OCI-LY7 (cell line): Measurements from ENCODE around the gene NCF4. TPM values are rescaled to one million over a fixed set of nuclear protein-coding genes. Genes with fewer than 3 reads are reported as not detected.
A peak's percentile ranks its signal among the peaks of the same experiment; 100 is the strongest.

Source experiments
- BruUV-seq: library from RNA; stranded (reverse); fragments of 400-500 nt; replicated peaks from 2 replicates; lab custom pipeline; 2021; lab: Mats Ljungman, UMichigan
- CTCF ChIA-PET: fragments of 300-600 bp; sonication (Branson Sonifier 250); formaldehyde crosslinking; loops from one replicate; lab custom pipeline; 2022; ENCODE audit warnings: antibody characterized with exemption; ENCODE audit not compliant: unreplicated experiment; lab: Charles Lee
- POLR2A ChIA-PET: fragments of 300-600 bp; sonication (Branson Sonifier 250); formaldehyde crosslinking; loops from one replicate; lab custom pipeline; 2022; ENCODE audit warnings: antibody characterized with exemption; lab: Charles Lee
- DNase-seq: peaks from one replicate; pipeline ENCODE4 v3.0.0-alpha.2; 2015; ENCODE audit warnings: low spot score
- H2AFZ ChIP-seq: fragments of 200-600 bp; sonication (generic), shearing (Covaris generic); 2 replicates; pipeline ENCODE4 v1.6.1; 2014; ENCODE audit warnings: mild to moderate bottlenecking, antibody characterized with exemption, low read length, moderate library complexity
- H3K27ac ChIP-seq: fragments of 200-600 bp; sonication (generic); 2 replicates; pipeline ENCODE4 v1.5.1; 2014; ENCODE audit warnings: mixed run types, low read depth, mild to moderate bottlenecking, moderate library complexity, low read length, inconsistent platforms; ENCODE audit not compliant: poor library complexity, severe bottlenecking
- H3K36me3 ChIP-seq: fragments of 200-600 bp; sonication (generic); 2 replicates; pipeline ENCODE4 v1.6.1; 2014; ENCODE audit warnings: mild to moderate bottlenecking, antibody characterized with exemption, low read length, moderate library complexity, mixed read lengths; ENCODE audit not compliant: insufficient read depth
- H3K4me1 ChIP-seq: fragments of 200-600 bp; sonication (generic); 2 replicates; pipeline ENCODE4 v1.5.1; 2014; ENCODE audit warnings: mild to moderate bottlenecking, low read length; ENCODE audit not compliant: insufficient read depth, poor library complexity, severe bottlenecking
- H3K4me2 ChIP-seq: fragments of 200-600 bp; sonication (generic); 2 replicates; pipeline ENCODE4 v1.6.1; 2014; ENCODE audit warnings: mild to moderate bottlenecking, low read length
- H3K4me3 ChIP-seq: fragments of 200-600 bp; sonication (generic); 2 replicates; pipeline ENCODE4 v1.5.1; 2014; ENCODE audit warnings: mild to moderate bottlenecking, low read depth, low read length; ENCODE audit not compliant: poor library complexity, severe bottlenecking
- H3K79me2 ChIP-seq: fragments of 200-600 bp; sonication (generic); 2 replicates; pipeline ENCODE4 v1.6.1; 2016; ENCODE audit warnings: low read depth, mild to moderate bottlenecking, low read length, moderate library complexity, mixed read lengths; ENCODE audit not compliant: insufficient read depth
- H3K9me2 ChIP-seq: fragments of 200-600 bp; sonication (generic); 2 replicates; pipeline ENCODE4 v1.6.1; 2016; ENCODE audit warnings: mild to moderate bottlenecking, low read length, mixed read lengths; ENCODE audit not compliant: insufficient read depth
- H3K9me3 ChIP-seq: fragments of 200-600 bp; sonication (generic); 2 replicates; pipeline ENCODE4 v1.6.1; 2014; ENCODE audit warnings: mild to moderate bottlenecking, mixed run types, low read length, mixed read lengths
- H4K20me1 ChIP-seq: fragments of 200-600 bp; sonication (generic); 2 replicates; pipeline ENCODE4 v1.6.1; 2014; ENCODE audit warnings: mild to moderate bottlenecking, antibody characterized with exemption, low read length, moderate library complexity, mixed read lengths; ENCODE audit not compliant: insufficient read depth
- EZH2phosphoT487 ChIP-seq: fragments of 200-600 bp; sonication (generic); IDR thresholded peaks from 2 replicates; pipeline ENCODE4 v1.6.1; 2018; ENCODE audit warnings: low read depth, borderline replicate concordance, mild to moderate bottlenecking, mixed run types, antibody characterized with exemption, low read length, moderate library complexity, mixed read lengths
- intact Hi-C: fragments of 100-400 bp; cut with micrococcal nuclease; formaldehyde crosslinking; loops from one replicate; pipeline ENCODE4 v1.10.0; 2022; ENCODE audit not compliant: unreplicated experiment
- total RNA-seq, 2 experiments: library from RNA; depleted of rRNA in 1 of 2; stranded (reverse); fragments of >200 nt in 1 of 2; shearing (Covaris generic) in 1 of 2; gene quantifications; 2 replicates each; pipeline ENCODE4 v1.2.3, GENCODE V29; 2014 to 2022
- TF ChIP-seq, protein P1 (sequence below): fragments of 200-600 bp; sonication (generic); conservative IDR thresholded peaks from 2 replicates; pipeline ENCODE4 v1.5.1; 2014; ENCODE audit warnings: mild to moderate bottlenecking, antibody characterized with exemption, low read length, moderate library complexity, mixed read lengths

NCF4 gene
- total RNA-seq, 2 experiments from 2014 or later, result 63.6 to 121 TPM

DNA sequence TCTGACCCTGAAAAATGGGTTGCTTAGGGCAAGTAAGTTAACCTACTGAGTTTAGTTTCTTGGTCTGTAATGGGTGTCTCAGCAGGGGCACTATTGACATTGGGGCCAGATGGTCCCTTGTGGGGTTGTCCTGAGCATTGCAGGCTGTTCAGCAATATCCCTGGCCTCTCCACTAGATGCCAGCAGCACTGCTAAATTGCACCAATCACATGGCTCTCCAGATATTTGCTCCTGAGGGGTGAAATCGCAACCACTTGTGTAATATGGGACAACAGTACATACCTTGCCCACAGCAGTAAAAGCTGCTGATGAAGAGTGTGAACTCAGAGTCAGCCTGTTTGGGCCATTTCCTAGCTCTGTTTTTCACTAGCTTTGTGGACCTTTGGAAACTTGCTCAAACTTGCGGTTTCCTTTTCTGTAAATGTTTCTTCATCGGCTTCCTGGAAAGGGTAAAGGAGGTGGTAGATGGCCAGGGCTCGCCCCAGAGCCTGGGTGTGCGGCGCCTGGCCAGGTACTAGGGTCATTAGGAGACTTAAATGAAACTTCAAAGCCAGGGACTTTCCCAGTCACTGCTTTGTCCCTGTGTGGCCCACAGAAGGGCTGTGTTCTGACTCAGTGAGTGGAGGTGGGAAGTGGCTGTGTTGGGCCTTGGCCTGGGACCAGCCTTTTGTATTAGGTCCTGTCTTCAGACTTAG, 13.0 kb downstream of the NCF4 start:
- H3K9me3 ChIP-seq, result no peaks in the 10 kb centered on the region
- no peaks in the 10 kb centered on the region for H3K4me1 ChIP-seq
- no peak overlapping the region for H3K27ac ChIP-seq
- no TSS peak for BruUV-seq
- H3K9me2 ChIP-seq, result no peaks in the 10 kb centered on the region
- no peak overlapping the region for H2AFZ ChIP-seq
- peaks cover 62% of the 10 kb centered on the region for H3K36me3 ChIP-seq
- TF ChIP-seq EZH2phosphoT487, result no peak
- TF ChIP-seq, protein P1, sequence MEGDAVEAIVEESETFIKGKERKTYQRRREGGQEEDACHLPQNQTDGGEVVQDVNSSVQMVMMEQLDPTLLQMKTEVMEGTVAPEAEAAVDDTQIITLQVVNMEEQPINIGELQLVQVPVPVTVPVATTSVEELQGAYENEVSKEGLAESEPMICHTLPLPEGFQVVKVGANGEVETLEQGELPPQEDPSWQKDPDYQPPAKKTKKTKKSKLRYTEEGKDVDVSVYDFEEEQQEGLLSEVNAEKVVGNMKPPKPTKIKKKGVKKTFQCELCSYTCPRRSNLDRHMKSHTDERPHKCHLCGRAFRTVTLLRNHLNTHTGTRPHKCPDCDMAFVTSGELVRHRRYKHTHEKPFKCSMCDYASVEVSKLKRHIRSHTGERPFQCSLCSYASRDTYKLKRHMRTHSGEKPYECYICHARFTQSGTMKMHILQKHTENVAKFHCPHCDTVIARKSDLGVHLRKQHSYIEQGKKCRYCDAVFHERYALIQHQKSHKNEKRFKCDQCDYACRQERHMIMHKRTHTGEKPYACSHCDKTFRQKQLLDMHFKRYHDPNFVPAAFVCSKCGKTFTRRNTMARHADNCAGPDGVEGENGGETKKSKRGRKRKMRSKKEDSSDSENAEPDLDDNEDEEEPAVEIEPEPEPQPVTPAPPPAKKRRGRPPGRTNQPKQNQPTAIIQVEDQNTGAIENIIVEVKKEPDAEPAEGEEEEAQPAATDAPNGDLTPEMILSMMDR, result peak; percentile 65
- peak; percentile 33 for DNase-seq
- H3K79me2 ChIP-seq, result no peaks in the 10 kb centered on the region
- POLR2A ChIA-PET, result interaction anchor here (0.9 kb wide), 1 partner anchor 40 kb away, joined by 4 read pairs; the partner anchor contains the start of gene CSF2RB
- no peaks in the 10 kb centered on the region for H4K20me1 ChIP-seq
- H3K4me2 ChIP-seq, result no peak overlapping the region
- H3K4me3 ChIP-seq, result no peak overlapping the region
- intact Hi-C loops, result no loop called here
- CTCF ChIA-PET, result no interaction called here

DNA sequence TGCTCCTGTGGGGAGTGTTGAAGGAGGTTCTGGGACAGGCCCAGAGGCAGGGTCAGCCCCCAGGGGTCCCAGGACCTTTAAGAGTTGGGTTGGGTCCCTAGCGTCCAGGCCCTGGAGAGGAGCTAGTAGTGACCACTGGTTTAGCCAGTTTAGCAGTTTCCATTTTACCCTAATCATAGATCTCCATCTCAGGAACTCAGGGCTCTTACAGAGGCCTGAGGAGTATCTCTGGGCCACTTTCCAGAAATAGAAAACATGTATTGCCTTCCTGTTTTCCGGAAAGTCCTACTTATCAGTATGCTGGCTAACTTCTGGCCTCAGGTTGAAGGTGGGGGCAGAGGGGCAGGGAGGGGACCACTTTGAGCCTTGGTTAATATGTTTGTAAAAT, 13.5 kb downstream of the NCF4 start:
- no peaks in the 10 kb centered on the region for H4K20me1 ChIP-seq
- peaks cover 60% of the 10 kb centered on the region for H3K36me3 ChIP-seq
- no TSS peak for BruUV-seq
- TF ChIP-seq EZH2phosphoT487, result no peak
- TF ChIP-seq, protein P1, result no peak
- CTCF ChIA-PET, result no interaction called here
- POLR2A ChIA-PET, result no interaction called here
- H2AFZ ChIP-seq, result no peak overlapping the region
- no peaks in the 10 kb centered on the region for H3K9me2 ChIP-seq
- DNase-seq, result no peak
- intact Hi-C loops, result no loop called here
- H3K9me3 ChIP-seq, result no peaks in the 10 kb centered on the region
- no peaks in the 10 kb centered on the region for H3K4me1 ChIP-seq
- H3K4me3 ChIP-seq, result no peak overlapping the region
- H3K79me2 ChIP-seq, result no peaks in the 10 kb centered on the region
- no peak overlapping the region for H3K27ac ChIP-seq
- H3K4me2 ChIP-seq, result no peak overlapping the region

DNA sequence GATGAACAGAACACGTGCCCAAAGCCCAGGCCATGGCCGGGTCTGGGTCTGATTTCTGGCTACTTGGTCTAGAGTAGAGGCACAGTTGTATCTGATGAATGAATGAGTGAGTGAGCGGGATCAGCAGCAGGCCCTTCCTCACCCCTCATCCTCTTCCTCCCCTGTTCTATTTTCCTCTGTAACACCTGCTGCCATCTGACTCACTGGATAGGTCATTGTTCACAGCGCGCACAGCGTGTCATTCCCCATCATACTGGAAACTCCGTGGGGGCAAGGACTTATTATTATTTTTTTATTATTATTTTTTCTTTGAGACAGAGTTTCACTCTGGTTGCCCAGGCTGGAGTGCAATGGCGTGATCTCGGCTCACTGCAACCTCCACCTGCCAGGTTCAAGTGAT, 13.9 kb downstream of the NCF4 start:
- no peak overlapping the region for H3K4me2 ChIP-seq
- H3K9me2 ChIP-seq, result no peaks in the 10 kb centered on the region
- no peak overlapping the region for H3K4me3 ChIP-seq
- no peak overlapping the region for H3K27ac ChIP-seq
- H3K4me1 ChIP-seq, result no peaks in the 10 kb centered on the region
- no peak for DNase-seq
- H3K79me2 ChIP-seq, result no peaks in the 10 kb centered on the region
- ChIA-PET POLR2A (no interaction called here), CTCF (no interaction called here)
- no peak for TF ChIP-seq EZH2phosphoT487
- TF ChIP-seq, protein P1, result no peak
- H4K20me1 ChIP-seq, result no peaks in the 10 kb centered on the region
- H3K9me3 ChIP-seq, result no peaks in the 10 kb centered on the region
- intact Hi-C loops, result no loop called here
- H3K36me3 ChIP-seq, result peaks cover 60% of the 10 kb centered on the region
- no peak overlapping the region for H2AFZ ChIP-seq
- BruUV-seq, result no TSS peak
